Chondrocyte (in vitro differentiated cells): Measurements from ENCODE around the gene ZNF536. TPM values are rescaled to one million over a fixed set of nuclear protein-coding genes. Genes with fewer than 3 reads are reported as not detected.

Source experiments
- DNase-seq: peaks from one replicate; pipeline ENCODE4 v3.0.0; 2021; ENCODE audit warnings: mixed read lengths, low spot score
- H3K27ac Mint-ChIP-seq: one replicate; pipeline ENCODE4 v1.8.0; 2021; ENCODE audit warnings: mild to moderate bottlenecking, moderate library complexity, mixed read lengths; ENCODE audit not compliant: unreplicated experiment
- H3K27me3 Mint-ChIP-seq: 2 replicates; pipeline ENCODE4 v1.8.0; 2021; ENCODE audit warnings: low read depth, mixed read lengths
- H3K36me3 Mint-ChIP-seq: 2 replicates; pipeline ENCODE4 v1.8.0; 2021; ENCODE audit warnings: low read depth, mixed read lengths
- H3K4me1 Mint-ChIP-seq: 2 replicates; pipeline ENCODE4 v1.8.0; 2021; ENCODE audit warnings: low read depth, mild to moderate bottlenecking, mixed read lengths
- H3K4me3 Mint-ChIP-seq: one replicate; pipeline ENCODE4 v1.8.0; 2021; ENCODE audit warnings: mild to moderate bottlenecking, moderate library complexity, mixed read lengths; ENCODE audit not compliant: unreplicated experiment
- H3K9me3 Mint-ChIP-seq: 2 replicates; pipeline ENCODE4 v1.8.0; 2021; ENCODE audit warnings: low read depth, mixed read lengths
- total RNA-seq: library from RNA; stranded (reverse); gene quantifications from 3 replicates; pipeline ENCODE4 v1.2.1, GENCODE V29; 2021
- TF ChIP-seq, protein P1 (sequence below): fragments of 200-600 bp; sonication (generic); IDR thresholded peaks from 2 replicates; pipeline ENCODE4 v1.5.0; 2021; ENCODE audit warnings: antibody characterized with exemption, mild to moderate bottlenecking, moderate library complexity

ZNF536 gene
- total RNA-seq, 1 donor from 2014 or later = not detected

DNA sequence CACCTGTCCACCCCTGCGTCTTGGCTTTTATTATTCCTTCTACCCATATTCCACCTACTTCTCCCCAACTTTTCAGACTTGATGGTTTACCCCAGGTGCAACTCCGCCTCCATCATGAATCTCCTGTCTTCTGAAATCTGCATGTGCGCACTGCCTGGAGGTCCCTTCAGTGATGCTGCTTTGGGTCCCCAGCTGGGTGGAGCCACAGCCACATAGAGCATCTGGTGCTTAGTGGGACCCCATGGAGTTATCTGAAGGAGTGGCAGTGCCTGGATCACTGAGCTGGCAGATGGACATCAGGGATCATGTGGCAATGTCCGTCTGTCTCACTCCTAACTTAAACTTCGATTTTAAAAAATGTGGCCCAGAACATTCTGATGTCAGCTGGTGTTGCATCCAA, 13.5 kb downstream of the ZNF536 start:
- peaks cover 10% of the 10 kb centered on the region for H3K9me3 Mint-ChIP-seq
- H3K4me3 Mint-ChIP-seq = no peak overlapping the region
- TF ChIP-seq, protein P1, sequence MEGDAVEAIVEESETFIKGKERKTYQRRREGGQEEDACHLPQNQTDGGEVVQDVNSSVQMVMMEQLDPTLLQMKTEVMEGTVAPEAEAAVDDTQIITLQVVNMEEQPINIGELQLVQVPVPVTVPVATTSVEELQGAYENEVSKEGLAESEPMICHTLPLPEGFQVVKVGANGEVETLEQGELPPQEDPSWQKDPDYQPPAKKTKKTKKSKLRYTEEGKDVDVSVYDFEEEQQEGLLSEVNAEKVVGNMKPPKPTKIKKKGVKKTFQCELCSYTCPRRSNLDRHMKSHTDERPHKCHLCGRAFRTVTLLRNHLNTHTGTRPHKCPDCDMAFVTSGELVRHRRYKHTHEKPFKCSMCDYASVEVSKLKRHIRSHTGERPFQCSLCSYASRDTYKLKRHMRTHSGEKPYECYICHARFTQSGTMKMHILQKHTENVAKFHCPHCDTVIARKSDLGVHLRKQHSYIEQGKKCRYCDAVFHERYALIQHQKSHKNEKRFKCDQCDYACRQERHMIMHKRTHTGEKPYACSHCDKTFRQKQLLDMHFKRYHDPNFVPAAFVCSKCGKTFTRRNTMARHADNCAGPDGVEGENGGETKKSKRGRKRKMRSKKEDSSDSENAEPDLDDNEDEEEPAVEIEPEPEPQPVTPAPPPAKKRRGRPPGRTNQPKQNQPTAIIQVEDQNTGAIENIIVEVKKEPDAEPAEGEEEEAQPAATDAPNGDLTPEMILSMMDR = no peak
- no peaks in the 10 kb centered on the region for H3K4me1 Mint-ChIP-seq
- H3K36me3 Mint-ChIP-seq = no peaks in the 10 kb centered on the region
- no peak for DNase-seq
- H3K27ac Mint-ChIP-seq = no peak overlapping the region
- no peaks in the 10 kb centered on the region for H3K27me3 Mint-ChIP-seq

DNA sequence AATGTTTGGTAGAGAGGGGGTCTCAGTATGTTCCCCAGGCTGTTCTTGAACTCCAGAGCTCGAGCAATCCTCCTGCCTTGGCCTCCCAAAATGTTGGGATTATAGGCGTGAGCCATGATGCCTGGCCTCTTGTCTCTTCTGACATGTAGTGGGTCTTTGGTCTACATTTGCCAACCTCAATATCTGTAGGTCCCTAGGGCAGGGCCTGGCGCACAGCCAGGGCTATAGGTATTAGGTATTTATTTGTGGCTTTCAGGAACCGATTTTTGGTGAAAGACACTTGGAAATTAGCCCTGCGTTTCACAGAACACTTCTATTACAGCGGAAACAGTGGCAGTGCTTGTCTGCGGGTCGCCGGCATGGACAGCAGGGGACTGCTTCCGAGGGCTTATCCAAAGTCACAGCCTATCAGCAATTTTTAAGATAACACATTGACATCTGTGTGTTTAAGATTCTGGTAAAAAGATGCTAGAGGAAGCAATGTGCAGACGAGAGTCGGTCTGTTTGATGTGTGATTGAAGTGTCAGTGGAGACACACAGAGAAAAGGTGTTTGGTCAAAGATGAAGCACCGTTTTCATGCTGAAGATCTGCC, 14.5 kb downstream of the ZNF536 start:
- DNase-seq = no peak
- H3K4me1 Mint-ChIP-seq = no peaks in the 10 kb centered on the region
- no peak overlapping the region for H3K4me3 Mint-ChIP-seq
- no peaks in the 10 kb centered on the region for H3K27me3 Mint-ChIP-seq
- H3K27ac Mint-ChIP-seq = no peak overlapping the region
- H3K9me3 Mint-ChIP-seq = peaks cover 10% of the 10 kb centered on the region
- TF ChIP-seq, protein P1 = no peak
- H3K36me3 Mint-ChIP-seq = no peaks in the 10 kb centered on the region

DNA sequence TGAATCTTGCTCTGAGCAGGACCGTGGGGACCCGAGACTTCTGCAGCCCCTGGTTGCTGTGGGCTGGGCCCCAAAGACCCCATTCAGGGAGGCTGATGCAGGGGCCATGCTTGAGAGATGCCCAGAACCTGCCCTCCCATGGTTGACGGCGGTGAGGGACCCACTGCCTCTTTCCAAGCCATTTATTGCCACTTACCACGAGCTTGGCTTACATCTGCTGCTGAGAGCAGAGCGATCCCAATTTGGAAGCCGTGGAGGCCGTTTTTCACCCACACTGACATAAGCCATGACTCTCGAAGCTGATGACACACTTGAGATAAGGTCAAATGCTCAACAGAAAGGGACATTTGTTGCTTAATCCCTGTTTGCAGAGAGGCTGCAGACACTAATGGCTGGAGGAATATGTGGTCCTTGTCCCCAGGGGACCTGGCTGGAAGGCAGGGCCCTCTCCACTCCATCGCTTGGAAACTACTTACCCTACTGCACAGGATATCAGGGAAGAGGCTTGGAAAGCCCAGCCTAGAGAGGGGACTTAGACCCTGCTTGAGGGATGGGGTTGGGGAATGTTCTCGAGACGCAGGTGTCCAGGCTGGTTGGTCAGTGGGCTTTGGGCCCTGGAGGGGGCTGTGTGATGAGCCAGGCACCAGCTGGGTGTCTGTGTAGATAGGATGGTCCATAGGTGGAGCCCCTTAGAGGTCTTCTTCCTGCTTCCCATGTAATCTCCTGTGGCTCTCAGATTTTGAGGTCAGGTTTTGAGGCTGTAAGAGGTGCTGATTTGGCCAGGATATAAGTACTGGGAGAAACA, 15.3 kb downstream of the ZNF536 start:
- Mint-ChIP-seq H3K4me3 (no peak overlapping the region), H3K27me3 (no peaks in the 10 kb centered on the region), H3K9me3 (peaks cover 9% of the 10 kb centered on the region), H3K4me1 (no peaks in the 10 kb centered on the region), H3K36me3 (no peaks in the 10 kb centered on the region), H3K27ac (no peak overlapping the region)
- TF ChIP-seq, protein P1 = no peak
- no peak for DNase-seq

DNA sequence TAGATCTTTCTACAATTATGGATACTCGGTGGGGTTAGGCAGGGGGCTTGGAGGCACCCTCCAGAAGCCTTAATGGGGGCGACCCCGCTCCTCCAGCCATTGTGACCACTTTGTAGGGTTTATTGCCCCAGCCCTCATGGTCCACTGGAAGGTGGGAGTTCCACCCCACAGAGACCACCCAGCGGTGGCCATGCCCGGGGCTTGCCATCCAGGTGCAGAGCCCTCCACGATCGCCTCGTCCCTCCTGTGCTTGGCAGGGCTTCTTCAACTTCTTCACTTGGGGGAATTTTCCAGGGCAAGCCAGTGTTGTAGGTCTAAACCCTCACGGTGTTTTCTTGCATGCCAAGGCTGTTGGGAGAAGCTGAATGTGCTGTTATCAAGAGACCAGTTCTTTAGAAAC, 16.1 kb downstream of the ZNF536 start:
- Mint-ChIP-seq H3K9me3 (peaks cover 8% of the 10 kb centered on the region), H3K4me1 (no peaks in the 10 kb centered on the region), H3K27me3 (no peaks in the 10 kb centered on the region), H3K36me3 (no peaks in the 10 kb centered on the region), H3K4me3 (no peak overlapping the region), H3K27ac (no peak overlapping the region)
- no peak for DNase-seq
- TF ChIP-seq, protein P1 = no peak

DNA sequence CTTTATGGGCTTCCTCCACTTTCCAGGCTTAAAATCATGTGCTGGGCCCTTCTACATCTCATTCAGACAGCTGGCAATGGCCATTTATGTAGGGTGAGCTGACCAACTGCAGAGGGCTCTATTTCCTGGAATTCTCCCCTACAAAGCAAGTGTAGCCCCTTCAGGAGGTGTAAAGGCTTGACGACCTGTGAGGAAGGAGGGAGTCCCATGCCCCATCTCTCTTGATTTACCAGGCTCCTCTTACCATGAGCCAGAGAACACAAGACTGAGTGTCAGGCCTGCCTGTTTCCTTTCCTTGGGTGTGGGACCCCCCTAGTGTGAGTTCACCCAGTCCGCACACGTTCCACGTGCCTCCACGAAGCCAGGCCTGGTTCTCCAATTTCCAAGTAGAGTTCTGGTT, 16.6 kb downstream of the ZNF536 start:
- H3K27me3 Mint-ChIP-seq = no peaks in the 10 kb centered on the region
- no peak overlapping the region for H3K4me3 Mint-ChIP-seq
- H3K27ac Mint-ChIP-seq = no peak overlapping the region
- H3K9me3 Mint-ChIP-seq = peaks cover 8% of the 10 kb centered on the region
- H3K36me3 Mint-ChIP-seq = no peaks in the 10 kb centered on the region
- TF ChIP-seq, protein P1 = no peak
- H3K4me1 Mint-ChIP-seq = no peaks in the 10 kb centered on the region
- no peak for DNase-seq
